Activated CD8-positive, alpha-beta memory T cell treated with anti-CD3 and anti-CD28 coated beads for 1 hour (primary cell): Measurements from ENCODE around the gene IQUB.
"Not testable (repeated sequence)": the region's sequence is repeated elsewhere in the genome, so short reads cannot be mapped to it uniquely, and the experiment has no call there.

Experiments
- DNase-seq, 2 donors: peaks; one replicate each; pipeline ENCODE4 v3.0.0-alpha.2; 2020; ENCODE audit warnings: low read depth in 1 of 2; ENCODE audit errors: extremely low read depth in 1 of 2

Gene IQUB

DNA sequence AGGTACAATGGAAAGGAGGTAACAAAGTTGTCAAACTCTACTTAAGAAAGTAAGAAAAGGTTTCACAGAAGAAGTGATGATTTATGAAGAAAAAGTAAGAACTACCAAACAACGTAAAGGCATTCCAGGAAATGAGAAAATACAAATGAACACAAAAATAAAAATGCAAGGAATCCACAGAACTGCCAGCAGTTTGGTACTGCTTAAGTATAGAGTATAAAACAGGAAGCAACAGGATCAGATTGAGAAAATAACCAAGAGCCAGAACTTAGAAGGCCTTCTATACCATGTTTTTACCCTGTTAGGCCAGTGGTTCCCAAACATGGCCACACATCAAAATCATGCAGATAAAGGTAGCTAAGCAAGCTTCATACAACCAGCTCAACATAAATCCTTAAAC, 14.0 kb upstream of the IQUB start:
- DNase-seq, result no peak

DNA sequence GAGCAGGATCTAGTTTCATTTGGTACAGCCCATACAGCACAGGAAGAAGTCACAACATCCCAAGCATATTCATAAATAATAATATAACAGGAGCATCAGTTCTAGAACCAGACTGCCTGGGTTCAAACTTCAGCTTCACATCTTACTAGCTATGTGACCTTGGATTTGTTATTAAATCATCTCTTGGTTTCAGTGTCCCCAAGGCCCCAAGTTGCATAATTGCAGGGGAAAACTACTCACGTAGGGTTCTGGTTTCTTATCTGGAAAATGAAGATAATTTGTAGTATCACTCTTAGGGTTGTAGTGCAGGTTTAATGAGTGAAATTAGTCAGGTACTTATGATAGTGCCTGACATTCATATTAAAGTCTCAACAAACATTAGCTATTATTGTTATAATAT, 5.5 kb upstream of the IQUB start:
- DNase-seq, result no peak

DNA sequence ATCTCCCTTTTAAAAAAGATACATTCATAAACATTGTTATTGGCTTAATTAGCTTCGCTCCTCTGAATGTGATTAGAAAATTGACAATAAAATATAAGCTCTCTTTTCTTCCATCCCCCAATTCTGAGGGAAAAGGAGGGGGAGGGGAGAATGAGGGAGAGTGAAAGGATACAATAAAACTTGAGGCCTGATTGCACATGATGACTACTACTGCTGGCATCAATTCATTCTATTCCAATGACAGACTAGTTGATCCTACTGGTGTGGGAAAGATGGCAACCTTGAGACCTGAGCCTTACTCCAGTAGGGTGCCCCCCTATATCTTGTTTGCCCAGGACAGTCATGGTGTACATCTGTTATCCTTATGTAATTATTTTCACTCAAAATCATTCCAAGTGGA, 4.5 kb upstream of the IQUB start:
- DNase-seq, result no peak

DNA sequence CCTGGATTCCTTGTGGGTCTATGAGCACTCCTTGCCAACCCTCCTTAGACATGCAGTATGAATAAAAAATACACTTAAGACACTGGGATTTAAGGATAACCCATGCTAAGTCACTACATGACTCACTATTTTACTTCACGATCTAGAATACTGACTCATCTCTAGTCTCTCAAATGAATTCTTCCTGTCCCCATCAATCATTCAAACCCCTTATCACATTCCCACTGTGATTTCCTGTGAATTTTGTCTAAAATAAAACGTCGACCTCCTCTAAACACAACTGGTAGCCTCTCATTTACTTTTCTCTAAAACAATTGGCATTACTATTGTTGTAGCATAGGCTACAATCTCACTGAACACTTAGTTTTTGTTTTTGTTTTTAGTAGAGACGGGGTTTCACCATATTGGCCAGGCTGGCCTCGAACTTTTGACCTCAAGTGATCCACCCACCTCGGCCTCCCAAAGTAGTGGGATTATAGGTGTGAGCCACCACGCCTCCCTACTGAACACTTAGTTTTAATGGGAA, 3.9 kb upstream of the IQUB start:
- no peak for DNase-seq

DNA sequence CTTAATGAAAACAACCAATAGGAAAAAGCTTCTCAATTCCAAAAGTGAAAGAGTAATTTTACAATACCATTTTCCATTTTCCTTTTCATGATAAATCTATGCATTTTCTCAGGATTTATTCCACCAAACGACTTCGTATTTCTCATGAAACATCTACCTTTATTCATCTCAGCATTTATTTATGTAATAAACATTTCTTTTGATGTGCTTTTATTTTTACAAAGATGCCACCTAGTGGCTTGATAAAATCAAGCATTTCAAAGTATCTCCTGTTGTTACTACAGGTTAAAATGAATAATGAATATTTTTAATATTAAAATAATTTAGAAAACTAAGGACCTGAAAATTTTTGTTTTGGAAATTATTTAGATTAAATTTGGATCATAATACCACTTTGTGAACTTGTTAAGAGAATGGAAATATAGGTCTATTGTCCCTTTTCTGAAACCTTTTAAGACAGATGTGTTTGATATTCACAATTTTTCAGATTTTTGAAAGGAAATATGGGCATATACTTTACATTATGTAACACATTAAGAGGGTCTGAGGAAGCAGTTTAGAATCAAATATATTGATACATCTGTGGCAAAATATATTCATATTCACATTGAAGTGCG, 2.7 kb upstream of the IQUB start:
- DNase-seq, result no peak

DNA sequence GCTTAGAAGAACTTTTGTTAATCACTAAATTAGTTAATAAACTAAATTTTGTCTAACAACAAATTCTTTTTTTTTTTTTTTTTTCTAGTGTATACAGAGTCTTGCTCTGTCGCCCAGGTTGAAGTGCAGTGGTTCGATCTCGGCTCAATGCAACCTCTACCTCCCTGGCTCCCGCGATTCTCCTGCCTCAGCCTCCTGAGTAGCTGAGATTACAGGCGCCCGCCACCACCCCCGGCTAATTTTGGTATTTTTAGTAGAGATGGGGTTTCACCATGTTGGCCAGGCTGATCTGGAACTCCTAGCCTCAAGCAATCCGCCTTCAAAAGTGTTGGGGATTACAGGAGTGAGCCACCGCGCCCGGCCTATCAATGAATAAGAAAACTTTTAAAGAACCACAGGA, 1.1 kb upstream of the IQUB start:
- no peak for DNase-seq

DNA sequence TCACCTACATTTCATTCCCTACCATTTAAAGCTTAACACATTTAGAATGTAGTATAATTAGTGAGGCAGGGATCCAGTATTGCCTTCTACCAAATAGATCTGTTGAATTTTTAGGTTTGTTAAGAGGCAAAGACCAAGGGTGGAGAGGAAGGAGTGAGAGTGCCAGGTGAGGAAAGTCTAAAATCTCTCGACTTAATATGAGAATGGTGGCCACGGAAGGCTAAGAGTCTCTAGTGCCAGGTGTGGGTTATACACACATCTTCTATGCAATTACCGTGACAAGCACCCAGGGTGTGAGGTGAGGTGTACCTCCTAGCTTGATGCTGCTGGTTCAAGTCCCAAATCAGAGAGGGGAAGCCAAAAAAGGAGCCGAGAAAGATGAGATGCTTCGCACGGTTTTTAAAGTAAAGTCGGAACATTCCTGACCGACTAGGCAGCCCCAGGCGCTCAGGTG, 439 bp downstream of the IQUB start:
- no peak for DNase-seq

DNA sequence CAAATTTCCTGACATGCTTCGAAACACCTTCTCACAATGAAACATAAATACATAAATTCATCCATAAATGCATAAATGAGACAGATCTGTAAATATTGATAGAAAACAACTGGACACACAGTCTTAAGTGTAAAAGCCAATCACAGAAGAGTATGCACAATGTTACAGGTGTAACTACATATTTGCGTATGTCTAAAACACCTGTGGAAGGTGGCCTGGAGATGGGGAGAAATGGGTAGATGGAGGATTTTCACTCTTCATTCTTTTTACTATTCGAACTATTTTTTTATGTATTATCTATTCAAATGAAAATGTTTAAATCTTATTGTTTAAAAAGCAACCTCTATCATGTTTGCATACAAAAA, 860 bp downstream of the IQUB start:
- DNase-seq, result no peak

DNA sequence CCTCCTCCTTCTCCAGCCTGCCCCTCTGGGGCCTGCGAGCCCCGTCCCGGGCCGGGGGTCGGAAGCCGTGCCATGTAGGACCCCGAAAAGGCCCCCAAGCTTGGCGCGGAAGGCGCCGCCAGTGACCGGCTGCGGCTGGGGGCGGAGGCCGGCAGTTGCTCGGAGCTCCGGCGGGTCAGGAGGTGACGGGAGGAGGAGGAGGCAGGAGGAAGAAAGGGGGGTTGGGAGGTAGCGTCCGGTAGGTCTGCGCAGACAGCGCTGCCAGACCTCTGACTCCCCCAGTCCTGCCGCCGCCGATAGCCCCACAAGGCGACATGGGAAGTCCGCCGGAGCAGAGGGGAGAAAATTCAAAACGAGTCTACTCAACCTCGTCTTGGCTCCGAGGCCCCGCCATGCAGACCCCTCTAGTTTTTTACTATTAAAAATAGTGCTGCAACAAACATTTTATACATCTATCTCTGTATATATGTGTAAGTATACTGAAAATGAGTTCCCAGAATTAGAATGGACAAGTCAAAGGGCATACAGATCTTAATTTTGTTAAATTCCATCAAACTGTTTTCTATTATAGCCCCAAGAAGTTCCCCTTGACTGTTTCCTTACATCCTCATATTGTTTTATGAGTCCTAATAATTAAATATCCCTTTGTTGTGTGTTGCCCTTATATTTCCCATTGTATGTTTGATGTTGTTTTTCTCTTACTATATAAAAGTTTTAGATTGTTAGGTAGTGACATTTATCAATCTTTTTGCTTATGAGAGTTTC, 1.4 kb downstream of the IQUB start:
- not testable (repeated sequence) for DNase-seq

DNA sequence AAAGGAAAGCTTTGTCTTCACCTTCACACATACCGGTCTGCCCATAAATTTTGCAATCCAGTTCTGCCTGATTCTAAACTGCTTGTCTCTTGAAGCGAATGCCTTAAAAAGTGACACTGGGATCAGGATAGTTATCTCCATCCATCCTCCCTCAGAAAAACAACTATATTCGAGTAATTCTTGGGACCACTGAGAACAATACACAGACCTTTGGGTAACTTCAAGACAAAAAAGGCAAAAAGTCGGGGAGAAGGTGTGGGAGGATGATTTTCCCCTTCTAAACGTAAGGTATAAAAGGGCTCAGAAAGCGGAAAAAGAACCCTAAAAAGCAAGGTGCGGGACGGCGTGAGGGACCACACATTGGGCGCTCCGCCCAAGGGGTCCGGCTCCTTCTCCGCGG, 2.1 kb downstream of the IQUB start:
- not testable (repeated sequence) for DNase-seq

DNA sequence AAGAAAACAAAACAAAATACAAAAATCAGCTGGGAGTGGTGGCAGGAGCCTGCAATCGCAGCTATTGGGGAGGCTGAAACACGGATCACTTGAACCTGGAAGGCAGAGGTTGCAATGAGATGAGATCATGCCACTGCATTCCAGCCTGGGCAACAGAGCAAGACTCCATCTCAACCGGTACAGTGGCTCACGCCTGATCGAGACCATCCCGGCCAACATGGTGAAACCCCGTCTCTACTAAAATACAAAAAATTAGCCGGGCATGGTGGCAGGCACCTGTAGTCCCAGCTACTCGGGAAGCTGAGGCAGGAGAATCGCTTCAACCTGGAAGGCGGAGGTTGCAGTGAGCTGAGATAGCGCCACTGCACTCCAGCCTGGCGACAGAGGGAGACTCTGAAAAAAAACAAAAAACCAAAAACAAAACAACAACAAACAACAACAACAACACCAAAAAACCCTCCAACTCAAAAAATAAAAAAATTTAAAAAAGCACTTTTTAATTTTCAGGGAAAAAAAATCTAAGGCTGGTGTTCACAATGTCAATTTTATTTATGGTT, 4.3 kb downstream of the IQUB start:
- DNase-seq, result not testable (repeated sequence)

DNA sequence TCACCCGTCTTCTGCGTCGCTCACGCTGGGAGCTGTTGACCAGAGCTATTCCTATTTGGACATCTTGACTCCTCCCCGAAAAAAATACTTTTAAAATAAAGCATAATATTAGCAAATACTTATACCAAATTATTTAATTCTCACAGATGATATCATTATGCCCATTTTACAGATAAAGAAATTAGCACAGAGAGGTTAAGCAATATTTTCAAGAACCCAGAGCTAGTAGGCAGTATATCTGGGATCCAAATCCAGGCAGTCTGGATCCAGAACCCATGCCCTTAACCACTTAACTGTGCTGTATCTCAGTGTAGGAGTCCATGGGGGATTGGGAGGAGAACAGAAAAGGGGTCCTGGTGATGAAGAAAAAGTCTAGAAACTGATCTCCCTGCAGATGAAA, 6.1 kb downstream of the IQUB start:
- DNase-seq, result no peak

DNA sequence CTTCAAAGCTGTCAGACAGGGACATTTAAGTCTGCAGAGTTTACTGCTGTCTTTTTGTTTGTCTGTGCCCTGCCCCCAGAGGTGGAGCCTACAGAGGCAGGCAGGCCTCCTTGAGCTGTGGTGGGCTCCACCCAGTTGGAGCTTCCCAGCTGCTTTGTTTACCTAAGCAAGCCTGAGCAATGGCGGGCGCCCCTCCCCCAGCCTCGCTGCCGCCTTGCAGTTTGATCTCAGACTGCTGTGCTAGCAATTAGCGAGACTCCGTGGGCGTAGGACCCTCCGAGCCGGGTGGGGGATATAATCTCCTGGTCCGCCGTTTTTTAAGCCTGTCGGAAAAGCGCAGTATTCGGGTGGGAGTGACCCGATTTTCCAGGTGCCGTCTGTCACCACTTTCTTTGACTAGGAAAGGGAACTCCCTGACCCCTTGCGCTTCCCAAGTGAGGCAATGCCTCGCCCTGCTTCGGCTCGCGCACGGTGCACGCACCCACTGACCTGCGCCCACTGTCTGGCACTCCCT, 6.6 kb downstream of the IQUB start:
- DNase-seq, result not testable (repeated sequence)

DNA sequence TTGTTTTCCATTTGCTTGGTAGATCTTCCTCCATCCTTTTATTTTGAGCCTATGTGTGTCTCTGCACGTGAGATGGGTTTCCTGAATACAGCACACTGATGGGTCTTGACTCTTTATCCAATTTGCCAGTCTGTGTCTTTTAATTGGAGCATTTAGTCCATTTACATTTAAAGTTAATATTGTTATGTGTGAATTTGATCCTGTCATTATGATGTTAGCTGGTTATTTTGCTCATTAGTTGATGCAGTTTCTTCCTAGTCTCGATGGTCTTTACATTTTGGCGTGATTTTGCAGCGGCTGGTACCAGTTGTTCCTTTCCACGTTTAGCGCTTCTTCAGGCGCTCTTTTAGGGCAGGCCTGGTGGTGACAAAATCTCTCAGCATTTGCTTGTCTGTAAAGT, 7.9 kb downstream of the IQUB start:
- not testable (repeated sequence) for DNase-seq

DNA sequence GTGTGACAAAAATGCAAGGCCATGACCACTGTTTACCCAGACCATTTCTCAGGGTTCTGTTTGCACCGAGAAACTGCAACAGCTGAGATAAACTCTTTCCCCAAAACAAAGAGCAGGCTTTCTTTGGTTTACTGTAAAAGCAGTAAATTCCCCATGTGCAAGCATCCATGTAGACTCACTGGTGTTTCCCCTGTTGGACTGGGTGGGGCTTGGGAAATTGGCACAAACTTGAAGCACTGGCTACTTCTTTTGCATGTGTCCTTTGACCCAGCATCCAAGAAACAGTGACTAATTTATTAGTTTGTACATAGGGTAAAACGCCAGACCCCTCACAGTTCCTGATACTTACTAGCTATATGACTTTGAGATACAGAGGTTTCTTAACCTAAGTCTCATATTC, 12.3 kb downstream of the IQUB start:
- DNase-seq, result no peak

DNA sequence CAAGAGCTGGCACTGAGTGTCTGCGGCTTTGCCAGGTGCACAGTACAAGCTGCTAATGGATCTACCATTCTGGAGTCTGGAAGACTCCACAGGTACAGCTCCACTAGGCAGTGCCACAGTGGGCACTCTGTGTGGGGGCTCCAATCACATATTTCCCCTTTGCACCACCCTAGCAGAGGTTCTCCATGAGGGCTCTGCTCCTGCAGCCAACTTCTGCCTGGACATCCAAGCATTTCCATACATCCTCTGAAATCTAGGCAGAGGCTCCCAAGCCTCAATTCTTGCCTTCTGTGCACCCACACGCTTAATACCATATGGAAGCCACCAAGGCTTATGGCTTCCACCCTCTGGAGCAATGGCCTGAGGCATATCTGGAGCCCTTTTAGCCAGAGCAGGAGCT, 29.2 kb downstream of the IQUB start:
- no peak for DNase-seq

DNA sequence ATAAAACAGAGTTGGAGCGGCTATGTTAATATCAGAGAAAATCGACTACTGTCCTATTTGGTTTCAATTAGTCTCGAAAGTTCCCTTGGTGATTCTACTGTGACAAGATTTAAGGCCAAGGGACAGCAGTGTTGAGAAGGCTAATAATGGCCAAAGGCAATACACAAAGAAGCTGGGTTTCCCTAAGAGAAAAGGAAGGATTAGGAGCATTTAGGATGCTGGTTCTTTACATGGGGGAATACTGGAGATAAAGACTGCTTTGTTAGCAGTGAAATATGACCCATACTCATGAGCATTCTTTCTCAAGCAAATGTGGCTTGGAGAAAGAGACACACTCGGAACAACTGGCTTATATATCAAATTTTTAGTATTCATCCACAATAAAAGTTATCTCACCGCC, 32.2 kb downstream of the IQUB start:
- DNase-seq, result no peak

DNA sequence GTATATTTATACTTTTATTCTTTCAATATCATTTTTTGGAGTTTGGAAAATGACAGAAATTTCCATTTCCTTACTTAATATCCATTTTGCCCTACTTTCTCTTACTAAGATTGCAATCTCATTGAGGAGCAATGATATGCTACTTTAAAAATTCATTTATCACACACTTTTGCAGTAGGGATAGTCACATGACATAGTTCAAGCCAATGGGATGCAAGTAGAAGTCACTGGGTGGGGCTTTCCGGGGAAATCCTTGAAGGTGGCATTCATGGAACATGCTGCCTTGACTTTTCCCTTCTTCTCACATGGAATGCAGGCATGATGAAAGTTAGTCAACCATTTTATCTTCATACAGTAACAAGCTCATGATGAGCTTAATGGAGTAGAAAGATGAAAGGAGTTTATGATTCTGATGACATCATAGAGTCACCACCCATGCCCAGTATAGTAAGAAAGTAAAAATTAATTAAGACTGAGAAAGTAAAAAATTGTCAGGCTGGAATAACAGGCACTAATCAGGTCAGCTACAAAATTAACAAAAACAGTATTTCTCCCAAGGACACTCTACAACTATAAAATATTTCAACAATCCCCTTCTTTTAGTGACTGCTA, 33.4 kb downstream of the IQUB start:
- DNase-seq, result no peak

DNA sequence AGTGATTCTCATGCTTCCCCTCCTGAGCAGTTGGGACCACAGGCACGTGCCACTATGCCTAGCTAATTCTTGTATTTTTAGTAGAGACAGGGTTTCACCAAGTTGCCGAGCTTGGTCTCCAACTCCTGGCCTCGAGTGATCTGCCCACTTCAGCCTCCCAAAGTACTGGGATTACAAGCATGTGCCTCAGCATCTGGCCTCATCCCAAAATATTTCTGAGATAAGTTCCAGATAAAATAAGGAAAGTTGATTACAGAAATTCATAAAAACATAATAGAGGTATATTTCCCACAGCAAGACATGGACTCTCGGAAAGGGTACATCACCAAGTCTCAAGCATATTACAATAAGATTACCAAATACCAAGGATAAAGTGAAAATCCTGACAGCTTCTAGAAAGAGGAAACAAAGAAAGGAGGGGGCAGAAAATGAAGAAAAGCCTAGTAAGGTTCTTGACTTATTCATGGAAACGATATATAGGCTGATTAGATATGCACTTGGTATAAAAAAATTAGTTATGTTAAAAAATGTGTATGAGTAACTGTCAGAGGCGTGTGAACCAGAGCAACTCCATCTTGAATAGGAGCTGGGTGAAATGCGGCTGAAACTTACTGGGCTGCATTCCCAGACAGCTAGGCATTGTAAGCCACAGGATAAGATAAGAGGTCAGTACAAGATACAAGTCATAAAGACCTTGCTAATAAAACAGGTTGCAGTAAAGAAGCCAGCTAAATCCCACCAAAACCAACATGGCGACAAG, 35.0 kb downstream of the IQUB start:
- DNase-seq, result no peak

DNA sequence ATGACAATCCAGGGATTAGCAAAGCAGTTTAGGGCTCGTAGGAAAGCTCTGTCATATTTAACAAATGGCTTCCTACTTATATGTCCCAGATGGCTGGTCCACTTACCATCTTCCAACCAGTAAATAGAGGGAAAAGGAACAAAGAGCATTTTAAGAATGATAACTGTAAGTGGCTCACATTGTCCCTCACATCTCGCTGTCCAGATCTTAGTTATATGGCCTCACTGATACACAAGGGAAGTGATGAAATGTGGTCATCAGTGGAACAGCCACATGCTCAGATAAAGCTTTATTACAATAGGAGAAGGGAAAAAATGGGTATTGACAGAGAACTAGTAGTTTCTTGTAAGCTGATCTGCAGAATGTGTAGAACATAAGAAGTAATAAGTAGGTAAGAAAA, 35.8 kb downstream of the IQUB start:
- DNase-seq, result no peak

DNA sequence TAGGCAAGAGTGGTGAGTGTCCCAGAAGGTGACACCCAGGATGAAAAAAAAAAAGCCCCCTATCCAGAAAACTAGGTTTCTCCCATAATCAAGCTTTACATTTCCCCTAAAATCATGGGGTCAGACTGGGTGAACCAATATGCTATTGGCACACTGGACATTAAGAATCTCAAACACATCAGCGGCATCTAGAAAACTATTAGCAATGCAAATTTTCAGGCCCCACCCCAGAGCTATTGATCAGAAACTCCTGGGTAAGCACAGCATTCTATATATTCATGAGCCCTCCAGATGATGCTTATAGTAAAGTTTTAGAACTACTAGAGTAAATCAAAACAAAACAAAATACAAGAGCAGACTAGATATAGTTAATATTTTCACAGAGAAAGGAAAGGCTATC, 36.4 kb downstream of the IQUB start:
- no peak for DNase-seq
